Measurements from ENCODE around the gene CPNE5.
"Not testable (repeated sequence)": the region's sequence is repeated elsewhere in the genome, so short reads cannot be mapped to it uniquely, and the experiment has no call there.

The CPNE5 gene

GRCh38 chr6:36720251-36721141 lies 118.7 kb downstream of the CPNE5 start:
- no peak for DNase-seq

DNA sequence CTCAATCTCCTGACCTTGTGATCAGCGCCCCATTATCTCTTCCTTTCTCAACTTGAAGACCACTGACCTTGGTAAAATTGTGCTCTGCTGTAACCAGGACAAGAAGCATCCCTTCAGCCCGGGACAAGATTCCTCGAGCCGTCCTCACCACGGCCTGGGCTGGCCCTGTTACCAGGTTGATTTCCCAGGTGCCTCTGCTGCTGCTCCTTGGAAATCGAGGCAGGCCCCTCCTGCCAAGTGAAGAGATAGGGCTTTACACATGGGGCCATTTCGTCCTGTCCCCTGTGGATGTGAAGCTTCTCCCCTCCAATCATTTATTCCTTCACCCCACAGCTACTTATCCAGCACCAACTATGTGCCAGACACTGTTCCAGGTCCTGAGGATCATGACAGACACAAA lies 120.1 kb downstream of the CPNE5 start:
- DNase-seq, result no peak

DNA sequence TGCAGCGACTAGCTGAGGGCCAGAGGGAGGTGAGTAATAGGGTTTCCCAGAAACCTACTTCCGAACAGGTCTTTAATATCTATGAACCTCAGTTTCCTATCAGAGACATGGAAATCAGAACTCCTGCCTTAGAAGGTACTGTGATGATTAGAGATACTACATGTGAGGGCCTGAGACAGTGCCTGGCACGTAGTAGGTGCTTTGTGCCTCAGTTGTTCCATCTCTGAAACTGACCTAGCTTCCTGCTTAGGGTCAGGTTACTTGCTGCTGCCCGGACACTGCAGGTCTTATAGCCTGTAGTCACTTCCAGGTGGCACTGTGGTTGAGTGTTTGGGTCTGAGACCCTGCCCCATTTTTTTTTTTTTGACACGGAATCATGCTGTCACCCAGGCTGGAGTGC lies 120.7 kb downstream of the CPNE5 start:
- DNase-seq, result no peak

GRCh38 chr6:36717871-36718540 lies 121.2 kb downstream of the CPNE5 start:
- DNase-seq, result no peak

DNA sequence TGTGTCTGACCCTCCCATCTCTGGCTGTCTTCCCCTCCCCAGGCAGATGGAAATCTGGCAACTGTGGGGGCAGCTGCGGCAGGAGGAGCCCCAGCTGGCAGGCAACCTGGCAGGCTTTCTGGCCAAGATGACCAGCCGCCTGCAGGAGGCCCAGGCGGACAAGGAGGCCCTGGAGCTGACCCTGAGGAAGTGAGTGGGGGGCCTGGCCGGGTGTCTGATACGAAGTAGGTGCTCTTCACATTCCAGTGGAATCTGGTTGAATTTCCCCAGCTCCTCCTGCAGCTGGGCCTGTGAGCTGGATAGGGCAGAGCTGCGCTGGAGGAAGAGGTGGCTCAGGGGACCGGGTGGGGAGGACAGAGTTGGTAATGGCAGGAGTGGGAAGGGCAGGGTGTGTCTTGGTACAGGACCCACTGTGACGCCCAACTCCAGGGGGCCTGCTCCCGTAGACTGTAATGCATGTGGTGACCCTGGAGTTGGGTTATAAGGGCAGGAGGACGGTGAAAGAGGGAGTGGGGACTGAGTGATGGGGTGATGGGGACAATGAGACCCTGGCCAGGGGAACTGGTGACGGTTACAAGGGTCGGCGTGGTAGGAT lies 121.9 kb downstream of the CPNE5 start:
- no peak for DNase-seq

- no peak for DNase-seq
Measured at GRCh38 chr6:36716476-36717093, 122.7 kb downstream of the CPNE5 start.

DNA sequence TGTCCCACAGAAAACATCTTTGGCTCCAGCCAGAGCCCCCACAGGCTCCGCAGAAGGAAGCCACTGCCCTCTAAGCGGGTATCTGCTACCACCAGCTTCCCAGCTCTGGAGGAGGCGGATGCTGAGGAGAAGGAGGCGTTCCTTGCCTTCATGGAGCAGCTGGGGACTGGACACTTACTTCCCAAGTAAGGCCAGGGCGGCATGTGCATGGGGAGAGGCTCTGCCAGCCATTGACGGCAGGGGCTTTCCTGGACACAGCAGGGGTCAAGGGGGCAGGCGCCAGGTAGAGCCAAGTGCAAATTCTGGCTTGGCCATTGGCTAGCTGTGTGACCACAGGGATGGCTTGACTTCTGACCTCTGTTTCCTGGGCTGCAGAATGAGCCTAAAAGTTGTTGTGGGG lies 123.8 kb downstream of the CPNE5 start:
- no peak for DNase-seq

GRCh38 chr6:36714511-36714910 lies 124.7 kb downstream of the CPNE5 start:
- no peak for DNase-seq

DNA sequence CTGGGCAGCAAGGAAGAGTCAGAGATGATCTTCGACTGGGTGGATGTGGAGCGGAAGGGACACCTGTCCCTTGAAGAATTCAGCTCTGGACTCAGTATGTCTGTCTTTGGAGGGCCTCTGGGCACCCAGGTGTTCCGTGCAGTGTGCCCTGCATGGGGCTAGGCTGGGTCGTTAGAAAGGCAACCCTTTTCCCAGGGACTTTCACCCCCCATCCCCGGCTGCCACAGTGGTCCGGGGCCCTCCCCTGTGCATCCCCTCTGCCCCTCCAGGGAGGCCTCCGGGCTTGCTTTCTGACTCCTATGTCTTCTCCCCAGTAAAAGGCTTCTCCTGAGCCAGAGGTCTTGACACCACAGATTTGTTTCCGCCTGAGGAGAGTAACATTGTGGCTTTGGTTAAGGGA lies 125.4 kb downstream of the CPNE5 start:
- no peak for DNase-seq

GRCh38 chr6:36712816-36713215 lies 126.4 kb downstream of the CPNE5 start:
- DNase-seq, result no peak

DNA sequence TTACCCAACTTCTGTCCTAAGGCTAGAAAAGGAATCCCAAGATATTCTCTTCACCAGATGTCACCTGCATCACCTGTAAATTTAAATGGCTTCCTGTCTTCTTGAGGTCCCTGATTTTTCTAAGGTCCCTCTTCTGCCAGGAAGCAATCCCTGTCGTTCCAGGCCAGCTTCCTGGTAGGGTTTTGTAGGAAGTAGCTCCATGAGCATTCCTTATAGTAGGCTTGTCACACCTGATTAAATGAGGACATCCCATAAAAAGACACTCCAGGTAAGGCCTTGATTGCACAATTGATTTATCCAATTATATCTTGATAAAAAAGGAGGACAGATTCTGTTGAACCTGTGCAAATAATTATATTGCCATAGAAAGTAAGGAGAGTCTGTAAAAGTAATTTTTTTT lies 132.9 kb downstream of the CPNE5 start:
- DNase-seq, result no peak

DNA sequence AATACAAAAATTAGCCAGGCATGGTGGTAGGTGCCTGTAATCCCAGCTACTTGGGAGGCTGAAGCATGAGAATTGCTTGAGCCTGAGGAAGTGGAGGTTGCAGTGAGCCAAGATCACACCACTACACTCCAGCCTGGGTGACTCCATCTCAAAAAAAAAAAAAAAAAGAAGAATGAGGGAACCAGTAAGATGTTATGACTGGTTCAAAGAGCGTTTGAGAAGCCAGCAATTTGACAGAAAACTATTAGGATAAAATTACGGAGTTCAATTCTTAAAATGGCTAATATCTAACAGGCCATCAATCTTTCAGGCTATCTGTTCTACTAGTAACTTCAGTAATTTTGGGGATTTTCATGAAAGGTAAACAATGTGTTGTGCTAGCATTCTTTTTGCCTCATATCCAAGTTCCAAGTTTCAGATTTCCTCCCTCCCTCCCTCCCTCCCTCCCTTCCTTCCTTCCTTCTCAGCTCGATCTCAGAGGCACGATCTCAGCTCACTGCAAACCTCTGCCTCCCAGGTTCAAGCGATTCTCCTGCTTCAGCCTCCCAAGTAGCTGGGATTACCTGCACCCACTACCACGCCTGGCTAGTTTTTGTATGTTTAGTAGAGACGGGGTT lies 134.2 kb downstream of the CPNE5 start:
- not testable (repeated sequence) for DNase-seq

GRCh38 chr6:36703982-36704381 lies 135.3 kb downstream of the CPNE5 start:
- no peak for DNase-seq

DNA sequence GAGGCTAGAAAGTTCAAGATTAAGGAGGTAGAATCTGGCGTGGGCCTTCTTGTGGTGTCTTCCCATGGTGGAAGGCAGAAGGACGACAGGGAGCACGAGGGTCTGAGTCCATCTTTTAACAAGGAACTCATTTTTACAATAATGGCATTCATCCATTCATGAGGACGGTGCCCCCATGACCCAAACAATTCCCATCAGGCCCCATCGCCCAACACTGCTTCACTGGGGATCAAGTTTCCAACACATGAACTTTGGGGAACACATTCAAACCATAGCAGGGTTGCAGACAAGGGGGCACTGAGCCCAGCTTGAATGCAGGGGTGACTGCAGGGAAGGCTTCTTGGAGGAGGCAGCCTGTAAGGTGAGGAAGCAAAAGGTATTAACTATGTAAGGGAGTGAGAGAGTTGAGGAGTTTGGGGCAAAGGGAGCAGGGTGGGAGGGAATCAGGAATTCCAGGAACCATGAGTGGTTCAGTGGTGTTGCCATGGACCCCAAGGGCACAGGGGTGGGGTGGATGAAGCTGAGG lies 136.1 kb downstream of the CPNE5 start:
- no peak for DNase-seq

- DNase-seq, result no peak
Measured at GRCh38 chr6:36702656-36703055, 136.6 kb downstream of the CPNE5 start.

GRCh38 chr6:36701401-36701991 lies 137.7 kb downstream of the CPNE5 start:
- DNase-seq, result no peak

GRCh38 chr6:36700831-36701230 lies 138.4 kb downstream of the CPNE5 start:
- DNase-seq, result no peak

DNA sequence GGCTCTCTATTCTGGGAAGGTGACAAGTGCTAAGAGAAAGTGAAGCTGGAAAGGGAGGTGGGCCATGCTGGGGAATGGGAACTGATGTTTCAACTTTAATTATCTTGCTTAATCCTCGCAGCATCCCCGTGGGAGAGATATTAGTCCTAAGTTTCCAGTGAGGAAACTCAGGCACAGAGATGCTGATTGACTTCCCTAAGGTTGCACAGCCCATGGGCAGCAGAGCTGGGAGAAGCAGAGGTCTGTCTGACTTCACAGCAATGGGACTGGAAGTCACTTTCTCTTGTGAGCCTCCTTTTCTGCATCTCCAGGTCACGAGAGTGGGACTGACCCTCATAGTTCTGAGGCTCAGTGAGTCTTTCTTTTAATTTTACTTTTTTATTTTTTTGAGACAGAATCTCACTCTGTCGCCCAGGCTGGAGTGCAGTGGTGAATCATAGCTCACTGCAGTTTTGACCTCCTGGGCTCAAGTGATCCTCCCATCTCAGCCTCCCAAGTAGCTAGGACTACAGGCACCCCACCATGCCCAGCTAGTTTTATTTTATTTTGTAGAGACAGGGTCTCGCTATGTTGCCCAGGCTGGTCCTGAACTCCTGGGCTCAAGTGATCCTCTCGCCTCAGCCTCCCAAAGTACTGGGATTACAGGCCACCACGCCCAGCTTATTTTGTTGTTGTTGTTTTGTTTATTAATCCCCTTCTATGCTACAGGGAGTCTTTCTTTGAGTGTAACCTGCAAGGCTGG lies 139.0 kb downstream of the CPNE5 start:
- DNase-seq, result no peak

DNA sequence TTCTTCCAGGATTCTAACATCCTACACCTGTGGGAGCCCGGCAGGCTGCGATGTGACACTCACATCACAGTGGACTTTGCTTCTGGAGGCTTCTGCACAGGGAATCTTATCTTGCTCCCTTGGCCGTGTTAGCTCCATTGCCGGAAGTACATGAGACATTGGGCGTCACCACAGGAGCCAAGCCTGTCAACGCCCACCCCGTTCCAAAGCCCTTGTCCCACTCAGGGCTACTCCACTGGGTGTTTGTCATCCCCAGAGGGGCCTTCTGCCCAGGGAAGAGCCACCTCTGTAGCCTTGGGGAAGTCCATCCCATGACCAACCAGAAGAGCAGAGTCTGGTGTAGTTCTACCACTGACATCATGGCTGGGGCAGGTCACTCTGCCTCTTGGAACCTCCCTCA lies 139.9 kb downstream of the CPNE5 start:
- DNase-seq, result no peak

- no peak for DNase-seq
Measured at GRCh38 chr6:36698871-36699271, 140.4 kb downstream of the CPNE5 start.

- DNase-seq, result no peak
Measured at GRCh38 chr6:36698196-36698595, 141.0 kb downstream of the CPNE5 start.

DNA sequence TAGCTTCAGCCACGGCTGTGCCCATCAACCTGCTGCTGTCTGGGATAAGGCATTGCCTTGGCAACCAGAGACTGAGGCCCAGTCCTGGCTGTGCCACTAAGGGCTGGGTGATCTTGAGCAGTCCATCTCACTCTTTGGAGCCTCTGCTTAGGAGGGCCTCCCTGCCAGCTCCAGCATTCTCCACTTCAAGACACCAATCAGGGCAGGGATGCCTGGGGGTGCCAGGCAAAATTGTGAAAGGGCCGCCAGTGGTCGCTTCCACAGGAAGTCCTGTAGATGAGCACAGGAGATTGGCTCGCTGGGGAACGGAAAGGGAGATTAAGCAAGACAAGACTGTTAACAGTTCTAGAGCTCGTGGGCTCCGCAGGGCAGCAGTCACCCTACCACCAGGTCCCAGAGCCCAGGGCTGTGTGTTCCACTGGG lies 141.8 kb downstream of the CPNE5 start, which contains the start of gene RAB44:
TSS of gene RAB44 (plus strand) at position 346 of the 423 bp plus-strand sequence. CDS start 6,410 bp downstream, outside the sequence.
- no peak for DNase-seq
